K562 (cell line): ENCODE measurements around the gene HPX. TPM values are rescaled to one million over a fixed set of nuclear protein-coding genes. Genes with fewer than 3 reads are reported as not detected.

Experiments
- ATAC-seq: fragments of 200-7000 bp; cut with Tn5 transposase; 3 replicates; pipeline ENCODE4 v1.9.1; 2020; ENCODE audit warnings: moderate library complexity
- BruUV-seq: library from RNA; stranded (reverse); fragments of 400-500 nt; replicated peaks from 2 replicates; lab custom pipeline; 2021; lab: Mats Ljungman, UMichigan
- CTCF ChIA-PET: fragments of 300-600 bp; formaldehyde crosslinking; extraction: SDS; loops from one replicate; lab custom pipeline; 2021; ENCODE audit warnings: low intra/inter-chr PET ratio; lab: Yijun Ruan, JAX
- POLR2A ChIA-PET: fragments of 300-600, 350-650 bp; sonication (Branson Sonifier 250); formaldehyde crosslinking; extraction: SDS; loops from one replicate; lab custom pipeline; 2021; ENCODE audit warnings: antibody characterized with exemption, inconsistent platforms; lab: Yijun Ruan, JAX
- DNase-seq, 4 experiments: peaks; one replicate each; pipeline versions ENCODE4 v3.0.0 to v3.0.0-alpha.2; 2011 to 2018; ENCODE audit warnings: low spot score in 3 of 4, mixed read lengths in 3 of 4; ENCODE audit errors: extremely low read depth in 1 of 4
- FAIRE-seq: peaks from 2 replicates; lab custom pipeline; 2011; peaks lifted over from hg19 to GRCh38; lab: Jason Lieb, UNC
- H2AFZ ChIP-seq: 2 replicates; pipeline ENCODE4 v1.6.0; 2011; ENCODE audit warnings: low read depth, low read length, control low read depth, inconsistent platforms
- H3K27ac ChIP-seq: fragments of 200-600 bp; 3 replicates; pipeline ENCODE4 v1.8.0; 2011; ENCODE audit warnings: low read depth, mild to moderate bottlenecking, control low read depth, inconsistent platforms, low read length, moderate library complexity, mixed read lengths; ENCODE audit errors: extremely low read depth
- H3K27me3 ChIP-seq, 2 experiments: fragments of 300-600 bp in 1 of 2; 2 replicates in 1 of 2; 3 replicates in 1 of 2; pipeline versions ENCODE4 v1.6.0 to v1.8.0; 2011; ENCODE audit warnings: inconsistent platforms in 2 of 2, low read length in 2 of 2, mild to moderate bottlenecking in 1 of 2, mixed read lengths in 1 of 2, moderate library complexity in 1 of 2; ENCODE audit not compliant: control insufficient read depth in 2 of 2, insufficient read depth in 2 of 2
- H3K36me3 ChIP-seq: fragments of 300-600 bp; 3 replicates; pipeline ENCODE4 v1.8.0; 2011; ENCODE audit warnings: mild to moderate bottlenecking, low read length, inconsistent platforms; ENCODE audit not compliant: control insufficient read depth, insufficient read depth
- H3K4me1 ChIP-seq, 2 experiments: fragments of 200-600 bp in 1 of 2; replicated peaks in 1 of 2; 2 replicates in 1 of 2; 3 replicates in 1 of 2; pipeline versions ENCODE4 v1.5.1 to v1.8.0; 2011; ENCODE audit warnings: inconsistent platforms in 2 of 2, low read length in 2 of 2, mild to moderate bottlenecking in 1 of 2, mixed read lengths in 1 of 2, moderate library complexity in 1 of 2; ENCODE audit not compliant: control insufficient read depth in 2 of 2, insufficient read depth in 2 of 2
- H3K4me2 ChIP-seq: 2 replicates; pipeline ENCODE4 v1.6.1; 2011; ENCODE audit warnings: low read length, control low read depth, inconsistent platforms, mixed read lengths; ENCODE audit not compliant: insufficient read depth
- H3K4me3 ChIP-seq: fragments of 200-600 bp; sonication (generic), shearing (Covaris generic); 2 replicates; pipeline ENCODE4 v1.5.1; 2016; ENCODE audit warnings: control low read depth, inconsistent platforms
- H3K79me2 ChIP-seq: fragments of 200-600 bp; 3 replicates; pipeline ENCODE4 v1.8.0; 2011; ENCODE audit warnings: low read length, inconsistent platforms; ENCODE audit not compliant: control insufficient read depth, insufficient read depth
- H3K9ac ChIP-seq, 2 experiments: 2 replicates each; pipeline versions ENCODE4 v1.6.0 to v1.6.1; 2011; ENCODE audit warnings: low read depth in 2 of 2, low read length in 2 of 2, control low read depth in 1 of 2, inconsistent platforms in 1 of 2, mild to moderate bottlenecking in 1 of 2, mixed read lengths in 1 of 2; ENCODE audit not compliant: insufficient read depth in 1 of 2
- H3K9me1 ChIP-seq: one replicate; pipeline ENCODE4 v1.6.0; 2011; ENCODE audit warnings: inconsistent platforms, mild to moderate bottlenecking, low read length, moderate library complexity; ENCODE audit not compliant: control insufficient read depth, insufficient read depth
- H3K9me3 ChIP-seq: replicated peaks from 2 replicates; pipeline ENCODE4 v1.5.1; 2011; ENCODE audit warnings: low read depth, low read length, inconsistent platforms; ENCODE audit not compliant: control insufficient read depth, insufficient read depth
- H4K20me1 ChIP-seq: replicated peaks from 2 replicates; pipeline ENCODE4 v1.6.1; 2011; ENCODE audit warnings: low read length, inconsistent platforms, mixed read lengths; ENCODE audit not compliant: control insufficient read depth, insufficient read depth
- GABPA ChIP-seq: fragments of 200-800 bp; sonication (Bioruptor generic); conservative IDR thresholded peaks from 2 replicates; pipeline ENCODE4 v1.6.1; 2016; ENCODE audit warnings: low read depth, missing genetic modification characterization, missing compliant biosample characterization
- HEY1 ChIP-seq: fragments of 250-450 bp; sonication (Bioruptor Pico); IDR thresholded peaks from 2 replicates; pipeline ENCODE4 v1.5.0; 2020; ENCODE audit warnings: mild to moderate bottlenecking, moderate library complexity, borderline replicate concordance
- NCOA4 ChIP-seq: fragments of 450-650 bp; IDR thresholded peaks from 2 replicates; pipeline ENCODE4 v1.6.1; 2018; ENCODE audit warnings: mild to moderate bottlenecking; ENCODE audit not compliant: partially characterized antibody
- NR4A1 ChIP-seq, 2 experiments: fragments of 250-450 bp in 1 of 2; fragments of 450-650 bp in 1 of 2; sonication (Bioruptor Pico) in 1 of 2; IDR thresholded peaks; 2 replicates each; pipeline versions ENCODE4 v1.4.0 to v1.6.1; 2016 to 2020; ENCODE audit warnings: mild to moderate bottlenecking in 2 of 2, missing compliant biosample characterization in 1 of 2, missing genetic modification characterization in 1 of 2, moderate library complexity in 1 of 2
- PRPF4 ChIP-seq: fragments of 200-400 bp; formaldehyde crosslinking; IDR thresholded peaks from one replicate; pipeline ENCODE4 v1.6.1; 2017; ENCODE audit warnings: low read length, low read depth, mild to moderate bottlenecking; ENCODE audit not compliant: insufficient read depth, poor library complexity, severe bottlenecking
- TAF9B ChIP-seq: fragments of 450-650 bp; IDR thresholded peaks from 2 replicates; pipeline ENCODE4 v1.6.1; 2018; ENCODE audit warnings: mild to moderate bottlenecking; ENCODE audit not compliant: partially characterized antibody
- TGIF2 ChIP-seq: sonication (generic); formaldehyde crosslinking; IDR thresholded peaks from 2 replicates; pipeline ENCODE4 v1.8.1; 2022; ENCODE audit warnings: mild to moderate bottlenecking, missing genetic modification reagents, moderate library complexity
- U2AF1 ChIP-seq: fragments of 200-400 bp; formaldehyde crosslinking; optimal IDR thresholded peaks from 2 replicates; pipeline ENCODE3; 2017; ENCODE audit warnings: mild to moderate bottlenecking, low read depth, low read length, moderate library complexity
- ZBTB7A ChIP-seq: IDR thresholded peaks from 2 replicates; pipeline ENCODE4 v1.6.1; 2011; ENCODE audit warnings: low read depth, mild to moderate bottlenecking, low read length, moderate library complexity, borderline replicate concordance; ENCODE audit not compliant: control insufficient read depth
- ZNF165 ChIP-seq: fragments of 250-450 bp; sonication (Bioruptor Pico); IDR thresholded peaks from 2 replicates; pipeline ENCODE4 v1.4.0; 2020; ENCODE audit warnings: borderline replicate concordance
- WGBS: fragments of 100-300 bp; shearing (Covaris generic); methylation state at CpG from one replicate; pipeline ENCODE4 v1.1.6; 2016; ENCODE audit warnings: low coverage, mixed read lengths; ENCODE audit not compliant: insufficient coverage; ENCODE audit errors: missing lambda C conversion rate; 5-methylcytosine and 5-hydroxymethylcytosine counted together
- in situ Hi-C: fragments of 300-500 bp; cut with MboI; formaldehyde crosslinking; loops from 4 replicates; pipeline ENCODE4 v1.15.0; 2018; ENCODE audit warnings: inconsistent platforms, mixed read lengths
- intact Hi-C: fragments of 100-400 bp; cut with micrococcal nuclease; formaldehyde crosslinking; loops from 2 replicates; pipeline ENCODE4 v1.14.2; 2022
- polyA plus RNA-seq, 8 experiments: library from polyadenylated mRNA; depleted of rRNA in 4 of 8; stranded (reverse) in 5 of 8; unstranded in 3 of 8; fragments of >200 nt; fragmentation: Nextera tagmentation in 2 of 8; fragmentation: Illumina TruSeq in 1 of 8; extraction: Ambion mirVana in 2 of 8; extraction: Trizol in 1 of 8; gene quantifications; 2 replicates each; pipeline versions ENCODE4 v1.2.1 to v1.2.3, GENCODE V29; 2011 to 2014; ENCODE audit warnings: inconsistent platforms in 1 of 8, missing spikeins in 1 of 8
- total RNA-seq, 7 experiments: library from RNA; depleted of rRNA in 6 of 7; stranded (reverse); fragments of >200 nt in 6 of 7; fragmentation: Illumina TruSeq in 2 of 7; extraction: Trizol in 2 of 7; gene quantifications; 2 replicates each; pipeline versions ENCODE4 v1.2.1 to v1.2.3, GENCODE V29; 2011 to 2021; ENCODE audit warnings: low replicate concordance in 1 of 7
- TF ChIP-seq, protein P1 (sequence below): fragments of 450-650 bp; formaldehyde crosslinking; IDR thresholded peaks from 2 replicates; pipeline ENCODE4 v1.4.0; 2022; ENCODE audit warnings: missing genetic modification characterization
- TF ChIP-seq, protein P2 (sequence below): fragments of 250-450 bp; sonication (Bioruptor Pico); IDR thresholded peaks from 2 replicates; pipeline ENCODE4 v1.4.0; 2020; ENCODE audit warnings: mild to moderate bottlenecking, moderate library complexity, borderline replicate concordance
- TF ChIP-seq, protein P3 (sequence below), 2 experiments: fragments of 450-650 bp; conservative IDR thresholded peaks; 2 replicates each; pipeline ENCODE4 v1.6.1; 2017; ENCODE audit warnings: mild to moderate bottlenecking in 2 of 2, moderate library complexity in 2 of 2

HPX gene
- total and polyA plus RNA-seq, 9 of the 15 experiments (the other 6 are each of a cell fraction or from before 2014, with no cell fraction given): 0.12 to 1.2 (median 0.49) TPM; not detected in 1

DNA sequence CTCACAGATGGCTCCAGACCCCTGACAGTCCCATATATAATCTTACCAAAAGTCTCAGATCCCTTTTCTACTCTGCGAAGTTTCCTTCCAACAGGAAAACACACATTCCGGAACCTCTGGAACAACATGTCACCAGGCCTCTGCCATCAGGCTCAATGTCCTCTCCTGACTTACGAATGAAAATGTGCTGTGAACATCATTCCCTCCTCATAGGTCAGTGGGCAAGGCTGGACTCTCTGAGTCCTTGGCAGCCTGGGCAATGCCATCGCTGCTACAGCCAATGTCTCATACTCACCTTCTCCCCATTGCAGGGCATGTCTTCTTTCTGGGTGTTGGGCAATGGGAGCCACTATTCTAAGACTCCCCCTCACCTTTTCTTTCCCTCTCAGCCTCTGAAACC, 1.7 kb upstream of the HPX start:
- H3K79me2 ChIP-seq: no peaks in the 10 kb centered on the region
- H3K9me3 ChIP-seq: no peaks in the 10 kb centered on the region
- no peak overlapping the region for H2AFZ ChIP-seq
- peaks cover 10% of the 10 kb centered on the region in 2 experiments; a peak in 3 of 5 replicates for H3K4me1 ChIP-seq
- BruUV-seq: no TSS peak
- ATAC-seq: no peak
- in situ Hi-C loops: loop anchor here (5.0 kb wide), 1 partner anchor 65 kb away; no protein-coding TSS in a partner anchor
- DNase-seq: no peak
- FAIRE-seq: no peak
- ChIA-PET CTCF (interaction anchor here (3.5 kb wide), 1 partner anchor 63 kb away, joined by 21 read pairs; no protein-coding TSS in a partner anchor), POLR2A (interaction anchor here (0.8 to 1.8 kb wide), 3 partner anchors 9 to 63 kb away, joined by 3 to 11 read pairs (median 3); no protein-coding TSS in a partner anchor)
- H3K9me1 ChIP-seq: no peaks in the 10 kb centered on the region
- H3K36me3 ChIP-seq: no peaks in the 10 kb centered on the region
- intact Hi-C loops: loop anchor here (5.0 kb wide), 1 partner anchor 260 kb away; no protein-coding TSS in a partner anchor
- 0 out of 5 replicates have a peak, but pooled peaks cover 0 to 2% of the 10 kb centered on the region in 2 experiments for H3K27me3 ChIP-seq
- no peaks in the 10 kb centered on the region for H4K20me1 ChIP-seq
- H3K9ac ChIP-seq: no peak overlapping the region
- no peak overlapping the region for H3K4me2 ChIP-seq
- H3K27ac ChIP-seq: no peak overlapping the region
- WGBS: 51% methylated on average over 4 of the region's 4 CpGs
- H3K4me3 ChIP-seq: no peak overlapping the region
- TF ChIP-seq, protein P1, sequence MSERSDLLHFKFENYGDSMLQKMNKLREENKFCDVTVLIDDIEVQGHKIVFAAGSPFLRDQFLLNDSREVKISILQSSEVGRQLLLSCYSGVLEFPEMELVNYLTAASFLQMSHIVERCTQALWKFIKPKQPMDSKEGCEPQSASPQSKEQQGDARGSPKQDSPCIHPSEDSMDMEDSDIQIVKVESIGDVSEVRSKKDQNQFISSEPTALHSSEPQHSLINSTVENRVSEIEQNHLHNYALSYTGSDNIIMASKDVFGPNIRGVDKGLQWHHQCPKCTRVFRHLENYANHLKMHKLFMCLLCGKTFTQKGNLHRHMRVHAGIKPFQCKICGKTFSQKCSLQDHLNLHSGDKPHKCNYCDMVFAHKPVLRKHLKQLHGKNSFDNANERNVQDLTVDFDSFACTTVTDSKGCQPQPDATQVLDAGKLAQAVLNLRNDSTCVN (CRISPR knock-in tag): no peak
- TF ChIP-seq NR4A1 (CRISPR knock-in tag; IDR thresholded peaks at IDR 0.05) (no peak), NR4A1 (tag; IDR thresholded peaks at IDR 0.05) (no peak), U2AF1 (no peak), HEY1 (no peak), PRPF4 (no peak), TGIF2 (CRISPR knock-in tag) (no peak), TAF9B (no peak), ZBTB7A (no peak), NCOA4 (no peak), GABPA (tag) (no peak), ZNF165 (CRISPR knock-in tag) (no peak)
- TF ChIP-seq, protein P2, sequence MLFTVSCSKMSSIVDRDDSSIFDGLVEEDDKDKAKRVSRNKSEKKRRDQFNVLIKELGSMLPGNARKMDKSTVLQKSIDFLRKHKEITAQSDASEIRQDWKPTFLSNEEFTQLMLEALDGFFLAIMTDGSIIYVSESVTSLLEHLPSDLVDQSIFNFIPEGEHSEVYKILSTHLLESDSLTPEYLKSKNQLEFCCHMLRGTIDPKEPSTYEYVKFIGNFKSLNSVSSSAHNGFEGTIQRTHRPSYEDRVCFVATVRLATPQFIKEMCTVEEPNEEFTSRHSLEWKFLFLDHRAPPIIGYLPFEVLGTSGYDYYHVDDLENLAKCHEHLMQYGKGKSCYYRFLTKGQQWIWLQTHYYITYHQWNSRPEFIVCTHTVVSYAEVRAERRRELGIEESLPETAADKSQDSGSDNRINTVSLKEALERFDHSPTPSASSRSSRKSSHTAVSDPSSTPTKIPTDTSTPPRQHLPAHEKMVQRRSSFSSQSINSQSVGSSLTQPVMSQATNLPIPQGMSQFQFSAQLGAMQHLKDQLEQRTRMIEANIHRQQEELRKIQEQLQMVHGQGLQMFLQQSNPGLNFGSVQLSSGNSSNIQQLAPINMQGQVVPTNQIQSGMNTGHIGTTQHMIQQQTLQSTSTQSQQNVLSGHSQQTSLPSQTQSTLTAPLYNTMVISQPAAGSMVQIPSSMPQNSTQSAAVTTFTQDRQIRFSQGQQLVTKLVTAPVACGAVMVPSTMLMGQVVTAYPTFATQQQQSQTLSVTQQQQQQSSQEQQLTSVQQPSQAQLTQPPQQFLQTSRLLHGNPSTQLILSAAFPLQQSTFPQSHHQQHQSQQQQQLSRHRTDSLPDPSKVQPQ (CRISPR knock-in tag): no peak
- TF ChIP-seq, protein P3, sequence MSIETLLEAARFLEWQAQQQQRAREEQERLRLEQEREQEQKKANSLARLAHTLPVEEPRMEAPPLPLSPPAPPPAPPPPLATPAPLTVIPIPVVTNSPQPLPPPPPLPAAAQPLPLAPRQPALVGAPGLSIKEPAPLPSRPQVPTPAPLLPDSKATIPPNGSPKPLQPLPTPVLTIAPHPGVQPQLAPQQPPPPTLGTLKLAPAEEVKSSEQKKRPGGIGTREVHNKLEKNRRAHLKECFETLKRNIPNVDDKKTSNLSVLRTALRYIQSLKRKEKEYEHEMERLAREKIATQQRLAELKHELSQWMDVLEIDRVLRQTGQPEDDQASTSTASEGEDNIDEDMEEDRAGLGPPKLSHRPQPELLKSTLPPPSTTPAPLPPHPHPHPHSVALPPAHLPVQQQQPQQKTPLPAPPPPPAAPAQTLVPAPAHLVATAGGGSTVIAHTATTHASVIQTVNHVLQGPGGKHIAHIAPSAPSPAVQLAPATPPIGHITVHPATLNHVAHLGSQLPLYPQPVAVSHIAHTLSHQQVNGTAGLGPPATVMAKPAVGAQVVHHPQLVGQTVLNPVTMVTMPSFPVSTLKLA (conservative IDR thresholded peaks at IDR 0.05): no peak
